ENCODE measurements around the gene KIAA1210.

Gene KIAA1210

GRCh38 chrX:119075270-119076025, 52.2 kb downstream of the KIAA1210 start:
- no peak for TF ChIP-seq CTCF (conservative IDR thresholded peaks at IDR 0.05; ENCODE audit: low read length)

GRCh38 chrX:119073911-119074310, 53.7 kb downstream of the KIAA1210 start:
- no peak for TF ChIP-seq CTCF (conservative IDR thresholded peaks at IDR 0.05; ENCODE audit: low read length)
- no peak overlapping the region for H3K4me3 ChIP-seq (ENCODE audit: low read length)
- no peak for DNase-seq (ENCODE audit: low read depth)

More at GRCh38 chrX:119075270-119076025, 52.2 kb downstream of the KIAA1210 start:
- no peak for DNase-seq (ENCODE audit: low read depth)
- H3K4me3 ChIP-seq (ENCODE audit: low read length): no peak overlapping the region

- no peak for TF ChIP-seq CTCF (conservative IDR thresholded peaks at IDR 0.05; ENCODE audit: low read length)
- H3K4me3 ChIP-seq (ENCODE audit: low read length): no peak overlapping the region
- no peak for DNase-seq (ENCODE audit: low read depth)
These were observed 54.3 kb downstream of the KIAA1210 start for GRCh38 chrX:119073200-119073905.

GRCh38 chrX:119072744-119073143, 54.9 kb downstream of the KIAA1210 start, which contains the start of gene CT47C1:
Gene CT47C1, plus strand, starts transcription at chrX:119072993. Its CDS starts 233 bp downstream, at chrX:119073226.
- no peak for DNase-seq (ENCODE audit: low read depth)
- TF ChIP-seq CTCF (conservative IDR thresholded peaks at IDR 0.05; ENCODE audit: low read length): no peak

GRCh38 chrX:119071381-119071780, 56.2 kb downstream of the KIAA1210 start:
- H3K4me3 ChIP-seq (ENCODE audit: low read length): no peak overlapping the region
- no peak for TF ChIP-seq CTCF (conservative IDR thresholded peaks at IDR 0.05; ENCODE audit: low read length)
- no peak for DNase-seq (ENCODE audit: low read depth)

More at GRCh38 chrX:119072744-119073143, 54.9 kb downstream of the KIAA1210 start, which contains the start of gene CT47C1:
- H3K4me3 ChIP-seq (ENCODE audit: low read length): no peak within 1 kb of the TSS

GRCh38 chrX:119069762-119070161, 57.9 kb downstream of the KIAA1210 start:
- H3K4me3 ChIP-seq (ENCODE audit: low read length): no peak overlapping the region
- no peak for DNase-seq (ENCODE audit: low read depth)
- no peak for TF ChIP-seq CTCF (conservative IDR thresholded peaks at IDR 0.05; ENCODE audit: low read length)
